ENCODE data around the gene RAI1. TPM values are rescaled to one million over a fixed set of nuclear protein-coding genes. Genes with fewer than 3 reads are reported as not detected.

Gene RAI1
- total and polyA plus RNA-seq, 2 of the 13 experiments (the other 11 are each of a cell fraction or from before 2014, with no cell fraction given) = 3.4 to 5.2 TPM

DNA sequence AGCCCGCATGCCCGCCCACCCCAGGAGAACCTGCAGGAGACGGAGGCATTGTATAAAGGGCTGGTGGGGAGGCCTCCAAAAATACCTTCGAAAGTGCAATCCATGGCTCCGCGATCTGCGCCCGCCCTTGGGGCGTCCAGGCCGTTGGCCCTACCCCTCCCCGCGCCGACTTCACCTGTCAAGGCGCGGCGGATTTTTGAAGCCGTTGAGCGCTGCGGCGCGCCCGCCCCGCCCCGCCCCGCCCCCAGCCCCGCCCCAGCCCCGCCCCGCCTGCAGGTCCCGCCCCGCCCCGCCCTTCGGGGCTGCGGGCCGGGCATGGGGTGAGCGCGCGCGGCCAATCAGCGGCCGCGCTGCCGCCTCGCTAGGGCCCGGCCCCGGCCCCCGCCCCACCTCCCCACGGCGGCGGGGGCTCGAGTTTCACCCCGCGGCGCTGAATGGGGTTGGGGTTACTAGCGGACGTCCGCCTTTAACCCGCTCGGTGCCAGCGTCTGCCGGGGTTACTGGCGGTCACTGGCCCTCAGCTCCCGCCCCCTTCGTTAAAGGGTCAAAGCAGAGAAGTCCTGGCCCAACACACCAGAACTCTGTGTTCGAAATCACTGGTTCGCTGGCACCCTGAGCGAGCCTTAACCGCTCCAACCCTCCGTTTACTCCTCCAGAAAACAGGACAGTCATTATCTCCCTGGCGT, 142.3 kb downstream of the RAI1 start (continued):
- TF ChIP-seq DMAP1 (CRISPR knock-in tag; IDR thresholded peaks at IDR 0.05) = peak; percentile 66
- TF ChIP-seq FOXA3 (CRISPR knock-in tag; IDR thresholded peaks at IDR 0.05) = peak; percentile 23; the same call in 1 of the 2 replicates
- no peak for TF ChIP-seq GTF2F1 (IDR thresholded peaks at IDR 0.05; ENCODE audit: low read length)
- no peak for TF ChIP-seq SMAD9 (CRISPR knock-in tag; IDR thresholded peaks at IDR 0.05)
- no peak for TF ChIP-seq PBX3 (CRISPR knock-in tag; IDR thresholded peaks at IDR 0.05; ENCODE audit: borderline replicate concordance)
- TF ChIP-seq POLR2G (IDR thresholded peaks at IDR 0.05; ENCODE audit: low read depth, low read length) = peak; percentile 21; the same call in 1 of the 2 replicates
- TF ChIP-seq ZNF292 (CRISPR knock-in tag; IDR thresholded peaks at IDR 0.05; ENCODE audit: borderline replicate concordance, low read depth) = 0 out of 2 replicates have a peak, but pooled peaks have one; percentile 20
- TF ChIP-seq AHR (CRISPR knock-in tag; IDR thresholded peaks at IDR 0.05) = 0 out of 2 replicates have a peak, but pooled peaks have one; percentile 44
- no peak for TF ChIP-seq AFF4 (CRISPR knock-in tag; IDR thresholded peaks at IDR 0.05)
- TF ChIP-seq RXRB (CRISPR knock-in tag; IDR thresholded peaks at IDR 0.05; ENCODE audit: borderline replicate concordance) = peak; percentile 99
- TF ChIP-seq, protein P1, sequence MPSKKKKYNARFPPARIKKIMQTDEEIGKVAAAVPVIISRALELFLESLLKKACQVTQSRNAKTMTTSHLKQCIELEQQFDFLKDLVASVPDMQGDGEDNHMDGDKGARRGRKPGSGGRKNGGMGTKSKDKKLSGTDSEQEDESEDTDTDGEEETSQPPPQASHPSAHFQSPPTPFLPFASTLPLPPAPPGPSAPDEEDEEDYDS (CRISPR knock-in tag; IDR thresholded peaks at IDR 0.05) = 0 out of 2 replicates have a peak, but pooled peaks have one; percentile 8
- peak; percentile 84 for TF ChIP-seq SIX4 (CRISPR knock-in tag; IDR thresholded peaks at IDR 0.05)
- TF ChIP-seq HNF4A (CRISPR knock-in tag; IDR thresholded peaks at IDR 0.05) = peak; percentile 37; the same call in 1 of the 2 replicates
- TF ChIP-seq ETV6 (CRISPR knock-in tag; conservative IDR thresholded peaks at IDR 0.05) = no peak
- TF ChIP-seq ZNF558 (CRISPR knock-in tag; IDR thresholded peaks at IDR 0.05; ENCODE audit: borderline replicate concordance) = peak; percentile 78
- no peak; the same call in 1 of the 2 replicates for TF ChIP-seq TOPORS (CRISPR knock-in tag; IDR thresholded peaks at IDR 0.05)
- peak; percentile 76 for TF ChIP-seq PAXIP1 (CRISPR knock-in tag; conservative IDR thresholded peaks at IDR 0.05)
- TF ChIP-seq ZNF792 (CRISPR knock-in tag; IDR thresholded peaks at IDR 0.05) = peak; percentile 40; the same call in 1 of the 2 replicates
- TF ChIP-seq ZNF7 (CRISPR knock-in tag; IDR thresholded peaks at IDR 0.05) = no peak
- peak; percentile 28; the same call in 1 of the 2 replicates for TF ChIP-seq RFXAP (CRISPR knock-in tag; IDR thresholded peaks at IDR 0.05; ENCODE audit: borderline replicate concordance)
- TF ChIP-seq TAF1 (CRISPR knock-in tag; IDR thresholded peaks at IDR 0.05) = peak; percentile 36; the same call in 1 of the 2 replicates

Data from HepG2 (cell line).